ENCODE data around the gene RBX1. TPM values are rescaled to one million over a fixed set of nuclear protein-coding genes. Genes with fewer than 3 reads are reported as not detected.

RBX1 gene
- total RNA-seq, 6 experiments from 2014 or later, result 69.2 to 77.3 (median 73.0) TPM

Other genes with a start within 250 kb of the RBX1 start
- gene SLC25A17, start 132.0 kb upstream of the RBX1 start, total RNA-seq (2021; fragmentation: NEBNext Ultra II Directional; extraction: Animal tissue kit (Norgen Biotek cat#: 25700)), result 10 to 100 TPM; 23.5 to 25.5 (median 24.6) TPM
- gene ST13, start 94.7 kb upstream of the RBX1 start, total RNA-seq (2021; fragmentation: NEBNext Ultra II Directional; extraction: Animal tissue kit (Norgen Biotek cat#: 25700)), result 100 to 1,000 TPM; 236 to 251 (median 243) TPM
- 10 to 100 TPM; 22.7 to 30.5 (median 29.0) TPM for gene XPNPEP3, start 94.2 kb upstream of the RBX1 start, total RNA-seq (2021; fragmentation: NEBNext Ultra II Directional; extraction: Animal tissue kit (Norgen Biotek cat#: 25700))
- not detected for gene DNAJB7, start 89.3 kb upstream of the RBX1 start, total RNA-seq (2021; fragmentation: NEBNext Ultra II Directional; extraction: Animal tissue kit (Norgen Biotek cat#: 25700))
- gene EP300, start 141.2 kb downstream of the RBX1 start, total RNA-seq (2021; fragmentation: NEBNext Ultra II Directional; extraction: Animal tissue kit (Norgen Biotek cat#: 25700)), result 10 to 100 TPM; 28.4 to 41.1 (median 33.1) TPM